SK-N-SH (cell line): ENCODE measurements around the gene LTBP1. TPM values are rescaled to one million over a fixed set of nuclear protein-coding genes. Genes with fewer than 3 reads are reported as not detected.
A peak's percentile ranks its signal among the peaks of the same experiment; 100 is the strongest.
"Not testable (repeated sequence)": the region's sequence is repeated elsewhere in the genome, so short reads cannot be mapped to it uniquely, and the experiment has no call there.

Experiments
- CTCF ChIA-PET: fragments of 300-600, 350-600 bp; formaldehyde crosslinking; extraction: SDS; loops from one replicate; lab custom pipeline; 2021; lab: Yijun Ruan, JAX
- POLR2A ChIA-PET: fragments of 350-600 bp; sonication (Branson Sonifier 250); formaldehyde crosslinking; extraction: SDS; loops from one replicate; lab custom pipeline; 2020; ENCODE audit warnings: antibody characterized with exemption, inconsistent platforms; lab: Yijun Ruan, JAX
- DNase-seq: peaks from one replicate; pipeline ENCODE4 v3.0.0; 2012
- H2AFZ ChIP-seq: fragments of 200-600 bp; sonication (generic); 2 replicates; pipeline ENCODE4 v1.8.1; 2016; ENCODE audit warnings: antibody characterized with exemption, mild to moderate bottlenecking, low read depth
- H3F3A ChIP-seq: fragments of 200-600 bp; sonication (generic); replicated peaks from 2 replicates; pipeline ENCODE3; 2016; ENCODE audit warnings: antibody characterized with exemption, mild to moderate bottlenecking; ENCODE audit not compliant: insufficient read depth
- H3K27ac ChIP-seq, 2 experiments: fragments of 200-500 bp in 1 of 2; fragments of 200-600 bp in 1 of 2; sonication (Bioruptor generic) in 1 of 2; sonication (generic), shearing (Covaris generic) in 1 of 2; 2 replicates each; pipeline versions ENCODE4 v1.5.1 to v1.6.1; 2014 to 2016; ENCODE audit warnings: low read depth in 2 of 2, inconsistent platforms in 1 of 2, low read length in 1 of 2, mild to moderate bottlenecking in 1 of 2, mixed read lengths in 1 of 2
- H3K27me3 ChIP-seq: fragments of 200-600 bp; sonication (generic), shearing (Covaris generic); 2 replicates; pipeline ENCODE4 v1.6.1; 2016; ENCODE audit warnings: mixed run types; ENCODE audit not compliant: insufficient read depth
- H3K36me3 ChIP-seq, 2 experiments: fragments of 200-500 bp in 1 of 2; fragments of 200-600 bp in 1 of 2; sonication (Bioruptor generic) in 1 of 2; sonication (generic) in 1 of 2; replicated peaks in 1 of 2; 2 replicates each; pipeline versions ENCODE3 to v1.5.1; 2014 to 2016; ENCODE audit warnings: low read length in 1 of 2, mild to moderate bottlenecking in 1 of 2; ENCODE audit not compliant: insufficient read depth in 2 of 2, control insufficient read depth in 1 of 2
- H3K4me1 ChIP-seq, 2 experiments: fragments of 200-500 bp in 1 of 2; fragments of 200-600 bp in 1 of 2; sonication (Bioruptor generic) in 1 of 2; sonication (generic), shearing (Covaris generic) in 1 of 2; 2 replicates each; pipeline versions ENCODE4 v1.5.1 to v1.6.1; 2014 to 2016; ENCODE audit warnings: low read depth in 1 of 2, low read length in 1 of 2, mixed run types in 1 of 2; ENCODE audit not compliant: insufficient read depth in 2 of 2, control insufficient read depth in 1 of 2
- H3K4me2 ChIP-seq: fragments of 200-600 bp; sonication (generic), shearing (Covaris generic); 2 replicates; pipeline ENCODE4 v1.6.1; 2017; ENCODE audit warnings: mixed run types
- H3K4me3 ChIP-seq, 2 experiments: fragments of 200-500 bp in 1 of 2; fragments of 200-600 bp in 1 of 2; sonication (Bioruptor generic) in 1 of 2; sonication (generic), shearing (Covaris generic) in 1 of 2; 2 replicates each; pipeline versions ENCODE4 v1.5.1 to v1.8.1; 2014 to 2016; ENCODE audit warnings: low read depth in 2 of 2, inconsistent platforms in 1 of 2, low read length in 1 of 2, mild to moderate bottlenecking in 1 of 2, mixed read lengths in 1 of 2, moderate library complexity in 1 of 2
- H3K79me2 ChIP-seq: fragments of 200-600 bp; sonication (generic); 2 replicates; pipeline ENCODE4 v1.8.1; 2017; ENCODE audit warnings: mild to moderate bottlenecking; ENCODE audit not compliant: insufficient read depth
- H3K9ac ChIP-seq: fragments of 200-600 bp; sonication (generic); 2 replicates; pipeline ENCODE4 v1.6.1; 2017; ENCODE audit warnings: mixed run types
- H3K9me2 ChIP-seq: fragments of 200-600 bp; sonication (generic); 2 replicates; pipeline ENCODE4 v1.6.1; 2017; ENCODE audit warnings: mixed run types
- H3K9me3 ChIP-seq: fragments of 200-600 bp; sonication (generic); 2 replicates; pipeline ENCODE4 v1.6.1; 2017; ENCODE audit warnings: mixed run types, mild to moderate bottlenecking, moderate library complexity
- H4K20me1 ChIP-seq: fragments of 200-600 bp; sonication (generic); 2 replicates; pipeline ENCODE4 v1.6.1; 2017; ENCODE audit warnings: mild to moderate bottlenecking, mixed run types; ENCODE audit not compliant: insufficient read depth
- CHD2 ChIP-seq: fragments of 150-350 bp; IDR thresholded peaks from 2 replicates; pipeline ENCODE4 v1.6.1; 2018; ENCODE audit warnings: low read length; ENCODE audit not compliant: partially characterized antibody
- ELF1 ChIP-seq: IDR thresholded peaks from 2 replicates; pipeline ENCODE4 v1.4.0; 2012
- EP300 ChIP-seq, 2 experiments: IDR thresholded peaks; 2 replicates each; pipeline versions ENCODE4 v1.4.0 to v1.6.1; 2012; ENCODE audit warnings: borderline replicate concordance in 1 of 2, low read depth in 1 of 2, low read length in 1 of 2
- EZH2phosphoT487 ChIP-seq: fragments of 200-600 bp; sonication (generic); IDR thresholded peaks from 2 replicates; pipeline ENCODE4 v1.6.1; 2017; ENCODE audit warnings: low read depth, mixed run types, mild to moderate bottlenecking, antibody characterized with exemption, moderate library complexity, borderline replicate concordance
- FOSL2 ChIP-seq: IDR thresholded peaks from 2 replicates; pipeline ENCODE4 v1.4.0; 2012; ENCODE audit warnings: low read depth, mild to moderate bottlenecking, moderate library complexity, borderline replicate concordance
- FOXJ3 ChIP-seq: sonication (generic); formaldehyde crosslinking; IDR thresholded peaks from 2 replicates; pipeline ENCODE4 v1.5.1; 2020; ENCODE audit warnings: mild to moderate bottlenecking, missing genetic modification reagents
- FOXM1 ChIP-seq: IDR thresholded peaks from 2 replicates; pipeline ENCODE4 v1.4.0; 2012; ENCODE audit warnings: low read depth, mild to moderate bottlenecking
- JUND ChIP-seq: IDR thresholded peaks from 2 replicates; pipeline ENCODE4 v1.4.0; 2012
- MEF2A ChIP-seq: IDR thresholded peaks from 2 replicates; pipeline ENCODE4 v1.4.0; 2012; ENCODE audit warnings: low read depth, borderline replicate concordance
- NRF1 ChIP-seq: IDR thresholded peaks from 2 replicates; pipeline ENCODE4 v1.6.1; 2012; ENCODE audit warnings: low read depth, mild to moderate bottlenecking, low read length
- POLR2AphosphoS5 ChIP-seq: IDR thresholded peaks from 2 replicates; pipeline ENCODE4 v1.6.1; 2012; ENCODE audit warnings: low read depth, low read length
- RCOR1 ChIP-seq: fragments of 150-350 bp; IDR thresholded peaks from 2 replicates; pipeline ENCODE4 v1.6.1; 2017; ENCODE audit warnings: antibody characterized with exemption, low read length
- RFX5 ChIP-seq: IDR thresholded peaks from 2 replicates; pipeline ENCODE4 v1.6.1; 2012; ENCODE audit warnings: mild to moderate bottlenecking, improper control_type of control experiment, low read length
- SIN3A ChIP-seq: IDR thresholded peaks from 2 replicates; pipeline ENCODE4 v1.6.1; 2012; ENCODE audit warnings: low read depth, mild to moderate bottlenecking, low read length, moderate library complexity, borderline replicate concordance
- SMC3 ChIP-seq: IDR thresholded peaks from 2 replicates; pipeline ENCODE4 v1.6.1; 2012; ENCODE audit warnings: low read depth, low read length, improper control_type of control experiment
- TAF1 ChIP-seq: IDR thresholded peaks from 2 replicates; pipeline ENCODE4 v1.6.1; 2012; ENCODE audit warnings: low read depth, mild to moderate bottlenecking, low read length, moderate library complexity, borderline replicate concordance
- TCF12 ChIP-seq: IDR thresholded peaks from 2 replicates; pipeline ENCODE4 v1.4.0; 2012
- TEAD4 ChIP-seq: IDR thresholded peaks from 2 replicates; pipeline ENCODE4 v1.4.0; 2012; ENCODE audit warnings: mild to moderate bottlenecking, borderline replicate concordance; ENCODE audit not compliant: insufficient read depth
- YY1 ChIP-seq: IDR thresholded peaks from 2 replicates; pipeline ENCODE4 v1.4.0; 2012; ENCODE audit warnings: low read depth, mild to moderate bottlenecking
- WGBS: methylation state at CpG from one replicate; pipeline ENCODE4 v1.1.6; 2017; ENCODE audit warnings: low lambda C conversion rate; 5-methylcytosine and 5-hydroxymethylcytosine counted together
- polyA plus RNA-seq, 3 experiments: library from polyadenylated mRNA; depleted of rRNA; stranded (reverse); fragments of >200 nt; gene quantifications; 2 replicates each; pipeline ENCODE4 v1.2.3, GENCODE V29; 2012
- TF ChIP-seq, protein P1 (sequence below): IDR thresholded peaks from 2 replicates; pipeline ENCODE4 v1.4.0; 2012; ENCODE audit warnings: low read depth
- TF ChIP-seq, protein P2 (sequence below): fragments of 150-350 bp; IDR thresholded peaks from 2 replicates; pipeline ENCODE4 v1.6.1; 2017; ENCODE audit warnings: antibody characterized with exemption, low read length, low read depth, borderline replicate concordance
- TF ChIP-seq, protein P3 (sequence below): IDR thresholded peaks from 2 replicates; pipeline ENCODE4 v1.4.0; 2012; ENCODE audit warnings: low read depth, borderline replicate concordance

LTBP1 gene
- polyA plus RNA-seq, 1 of the 3 experiments (the other 2 are of a cell fraction), result 467 TPM

DNA sequence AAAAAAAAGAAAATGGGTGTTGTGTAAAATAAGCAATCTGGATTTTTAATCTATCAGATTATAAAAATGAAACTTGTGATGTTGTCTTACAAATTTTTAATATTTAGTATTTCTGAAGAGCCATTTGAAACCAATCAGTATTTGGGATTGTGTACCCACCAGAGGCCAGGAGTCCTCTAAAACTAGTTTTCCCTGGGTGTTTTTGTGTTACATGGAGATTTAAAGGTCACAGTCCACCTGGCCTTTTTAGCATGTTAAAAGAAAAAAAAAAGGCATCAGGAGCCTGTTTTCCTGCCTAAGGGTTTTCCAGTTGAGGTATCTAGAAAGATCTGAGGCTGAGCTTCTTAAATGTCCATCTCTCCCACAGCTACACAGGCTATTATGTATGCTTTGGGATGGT, 221.7 kb downstream of the LTBP1 start:
- ChIA-PET CTCF (no interaction called here), POLR2A (no interaction called here)
- H3K4me2 ChIP-seq, result no peak overlapping the region
- H3K4me1 ChIP-seq, result peaks cover 0 to 30% of the 10 kb centered on the region in 2 experiments; a peak in 2 of 4 replicates
- H3K9me2 ChIP-seq, result no peaks in the 10 kb centered on the region
- H2AFZ ChIP-seq, result no peak overlapping the region
- H3K27me3 ChIP-seq, result no peaks in the 10 kb centered on the region
- peaks cover 41% of the 10 kb centered on the region for H3F3A ChIP-seq
- no peak overlapping the region for H3K9ac ChIP-seq
- no peak overlapping the region for H3K4me3 ChIP-seq
- H4K20me1 ChIP-seq, result no peaks in the 10 kb centered on the region
- H3K36me3 ChIP-seq, result peaks cover 0 to 14% of the 10 kb centered on the region in 2 experiments
- TF ChIP-seq YY1 (no peak), NRF1 (no peak), CHD2 (no peak), FOXM1 (no peak), TEAD4 (no peak), EP300 (IDR thresholded peaks at IDR 0.05; ENCODE audit: borderline replicate concordance in 1 of 2, low read depth in 1 of 2, low read length in 1 of 2) (no peak), POLR2AphosphoS5 (no peak), ELF1 (no peak), FOSL2 (no peak), SMC3 (no peak), TAF1 (no peak)
- TF ChIP-seq, protein P1, sequence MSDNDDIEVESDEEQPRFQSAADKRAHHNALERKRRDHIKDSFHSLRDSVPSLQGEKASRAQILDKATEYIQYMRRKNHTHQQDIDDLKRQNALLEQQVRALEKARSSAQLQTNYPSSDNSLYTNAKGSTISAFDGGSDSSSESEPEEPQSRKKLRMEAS, result no peak
- TF ChIP-seq, protein P2, sequence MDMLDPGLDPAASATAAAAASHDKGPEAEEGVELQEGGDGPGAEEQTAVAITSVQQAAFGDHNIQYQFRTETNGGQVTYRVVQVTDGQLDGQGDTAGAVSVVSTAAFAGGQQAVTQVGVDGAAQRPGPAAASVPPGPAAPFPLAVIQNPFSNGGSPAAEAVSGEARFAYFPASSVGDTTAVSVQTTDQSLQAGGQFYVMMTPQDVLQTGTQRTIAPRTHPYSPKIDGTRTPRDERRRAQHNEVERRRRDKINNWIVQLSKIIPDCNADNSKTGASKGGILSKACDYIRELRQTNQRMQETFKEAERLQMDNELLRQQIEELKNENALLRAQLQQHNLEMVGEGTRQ, result no peak
- peak overlapping the region in 1 of 2 experiments; percentile 84; a peak in 2 of 4 replicates for H3K27ac ChIP-seq
- H3K9me3 ChIP-seq, result no peaks in the 10 kb centered on the region
- DNase-seq, result no peak
- H3K79me2 ChIP-seq, result peaks cover 58% of the 10 kb centered on the region

DNA sequence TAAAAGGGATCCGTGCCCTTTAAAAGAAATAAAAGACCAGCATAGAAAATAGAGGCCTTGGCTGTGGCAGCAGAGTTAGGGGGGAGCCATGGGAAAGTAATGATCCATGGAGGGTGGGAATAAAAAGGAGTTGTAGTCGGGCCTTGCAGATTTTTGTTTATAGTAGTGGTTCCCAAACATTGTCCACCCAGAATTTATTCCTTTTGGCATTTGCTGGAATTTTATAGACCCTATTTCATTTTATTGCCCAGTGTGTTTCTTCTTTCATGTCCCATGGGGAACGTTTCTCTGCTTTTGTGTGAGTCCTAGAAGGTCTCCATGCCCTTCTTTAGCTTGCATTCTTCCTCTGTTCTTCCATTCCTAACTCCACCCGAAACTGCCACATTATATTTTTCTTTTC, 222.2 kb downstream of the LTBP1 start:
- H3K27me3 ChIP-seq, result no peaks in the 10 kb centered on the region
- no peak for TF ChIP-seq CHD2
- TF ChIP-seq EZH2phosphoT487, result no peak
- TF ChIP-seq NRF1, result no peak
- no peak for TF ChIP-seq EP300 (IDR thresholded peaks at IDR 0.05; ENCODE audit: borderline replicate concordance in 1 of 2, low read depth in 1 of 2, low read length in 1 of 2)
- TF ChIP-seq SMC3, result no peak
- TF ChIP-seq RFX5, result no peak
- TF ChIP-seq, protein P3, sequence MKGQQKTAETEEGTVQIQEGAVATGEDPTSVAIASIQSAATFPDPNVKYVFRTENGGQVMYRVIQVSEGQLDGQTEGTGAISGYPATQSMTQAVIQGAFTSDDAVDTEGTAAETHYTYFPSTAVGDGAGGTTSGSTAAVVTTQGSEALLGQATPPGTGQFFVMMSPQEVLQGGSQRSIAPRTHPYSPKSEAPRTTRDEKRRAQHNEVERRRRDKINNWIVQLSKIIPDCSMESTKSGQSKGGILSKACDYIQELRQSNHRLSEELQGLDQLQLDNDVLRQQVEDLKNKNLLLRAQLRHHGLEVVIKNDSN, result no peak
- TF ChIP-seq FOXM1, result no peak
- no peak for TF ChIP-seq FOSL2
- no peak for TF ChIP-seq TAF1
- TF ChIP-seq JUND, result no peak
- TF ChIP-seq RCOR1, result no peak
- TF ChIP-seq FOXJ3, result no peak
- no peak for TF ChIP-seq SIN3A
- TF ChIP-seq MEF2A, result no peak
- TF ChIP-seq TCF12, result no peak
- H3K79me2 ChIP-seq, result peaks cover 53% of the 10 kb centered on the region
- H3K9ac ChIP-seq, result no peak overlapping the region
- H3K9me2 ChIP-seq, result no peaks in the 10 kb centered on the region
- no peak overlapping the region for H3K4me2 ChIP-seq
- no peaks in the 10 kb centered on the region for H4K20me1 ChIP-seq
- WGBS, result 65% methylated on average over 4 of the region's 4 CpGs
- H3F3A ChIP-seq, result peaks cover 41% of the 10 kb centered on the region
- DNase-seq, result no peak
- H3K9me3 ChIP-seq, result no peaks in the 10 kb centered on the region
- no peak overlapping the region for H2AFZ ChIP-seq
- H3K36me3 ChIP-seq, result peaks cover 0 to 14% of the 10 kb centered on the region in 2 experiments
- no peak overlapping the region for H3K4me3 ChIP-seq
- H3K4me1 ChIP-seq, result peaks cover 0 to 30% of the 10 kb centered on the region in 2 experiments; a peak in 2 of 4 replicates
- peak overlapping the region in 1 of 2 experiments; percentile 84; a peak in 1 of 4 replicates for H3K27ac ChIP-seq
- ChIA-PET CTCF (interaction anchor here (0.7 kb wide), 1 partner anchor 220 kb away, joined by 3 read pairs; no protein-coding TSS in a partner anchor), POLR2A (no interaction called here)

DNA sequence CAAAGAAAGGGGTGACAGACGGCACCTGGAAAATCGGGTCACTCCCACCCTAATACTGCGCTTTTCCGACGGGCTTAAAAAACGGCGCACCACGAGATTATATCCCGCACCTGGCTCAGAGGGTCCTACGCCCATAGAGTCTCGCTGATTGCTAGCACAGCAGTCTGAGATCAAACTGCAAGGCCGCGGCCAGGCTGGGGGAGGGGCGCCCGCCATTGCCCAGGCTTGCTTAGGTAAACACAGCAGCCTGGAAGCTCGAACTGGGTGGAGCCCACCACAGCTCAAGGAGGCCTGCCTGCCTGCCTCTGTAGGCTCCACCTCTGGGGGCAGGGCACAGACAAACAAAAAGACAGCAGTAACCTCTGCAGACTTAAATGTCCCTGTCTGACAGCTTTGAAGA, 223.5 kb downstream of the LTBP1 start:
- H3K27ac ChIP-seq, H4K20me1 ChIP-seq, POLR2A ChIA-PET, H3K9me2 ChIP-seq, H3K9me3 ChIP-seq, H3K4me3 ChIP-seq, H3K9ac ChIP-seq, DNase-seq, H3K36me3 ChIP-seq, H2AFZ ChIP-seq, CTCF ChIA-PET, H3K27me3 ChIP-seq, H3K4me2 ChIP-seq: not testable (repeated sequence)
- Histone ChIP-seq H3K4me1 (peaks cover 0 to 20% of the 10 kb centered on the region in 2 experiments; a peak in 2 of 4 replicates), H3F3A (peaks cover 31% of the 10 kb centered on the region), H3K79me2 (peaks cover 44% of the 10 kb centered on the region)
- WGBS, result 85% methylated on average over 12 of the region's 16 CpGs
